Measurements from ENCODE around the gene NOL12.

Gene NOL12
- long read RNA-seq, transcript NOL12-201 (6 exons, 2,854 nt): major isoform, 39 of 102 reads
- long read RNA-seq, transcript NOL12-202 (7 exons, 945 nt): minor isoform, 35 of 102 reads
- long read RNA-seq, partial matches to known transcripts: 3 of 102 reads
- long read RNA-seq, other reads (novel, unspliced or antisense): 23 of 102 reads

- TF ChIP-seq GABPA (IDR thresholded peaks at IDR 0.05; ENCODE audit: low read depth): peak; percentile 98
- TF ChIP-seq SPI1 (IDR thresholded peaks at IDR 0.05; ENCODE audit: borderline replicate concordance, low read depth): 0 out of 2 replicates have a peak, but pooled peaks have one; percentile 52
- peak; percentile 37 for TF ChIP-seq REST (IDR thresholded peaks at IDR 0.05; ENCODE audit: insufficient replicate concordance, low read depth)
- TF ChIP-seq POLR2AphosphoS5 (IDR thresholded peaks at IDR 0.05; ENCODE audit: low read depth): peak; percentile 69; the same call in 1 of the 2 replicates
- TF ChIP-seq CTCF (IDR thresholded peaks at IDR 0.05; ENCODE audit: insufficient read depth, low read length): no peak
- no peaks in the 10 kb centered on the region for H3K27me3 ChIP-seq (ENCODE audit: insufficient read depth, poor library complexity, severe bottlenecking)
- H3K4me3 ChIP-seq (replicated peaks; ENCODE audit: insufficient read depth, low read length): peak within 1 kb of the TSS; percentile 97
- peak within 1 kb of the TSS; percentile 92 for H3K27ac ChIP-seq (replicated peaks)
- DNase-seq (ENCODE audit: low read depth in 1 of 2, low spot score in 1 of 2): peak; percentile 88 to 90
These were observed at the start of gene NOL12 for GRCh38 chr22:37686002-37686982. NOL12 (plus strand) TSS chr22:37686343; CDS start chr22:37686393, 50 bp downstream.

- Histone ChIP-seq H3K27me3 (ENCODE audit: insufficient read depth, poor library complexity, severe bottlenecking) (no peaks in the 10 kb centered on the region), H3K4me3 (replicated peaks; ENCODE audit: insufficient read depth, low read length) (no peak overlapping the region), H3K27ac (replicated peaks) (peak overlapping the region; percentile 87)
- no peak for TF ChIP-seq POLR2AphosphoS5 (IDR thresholded peaks at IDR 0.05; ENCODE audit: low read depth)
- TF ChIP-seq REST (IDR thresholded peaks at IDR 0.05; ENCODE audit: insufficient replicate concordance, low read depth): no peak
- TF ChIP-seq GABPA (IDR thresholded peaks at IDR 0.05; ENCODE audit: low read depth): no peak
- no peak for TF ChIP-seq CTCF (IDR thresholded peaks at IDR 0.05; ENCODE audit: insufficient read depth, low read length)
- TF ChIP-seq SPI1 (IDR thresholded peaks at IDR 0.05; ENCODE audit: borderline replicate concordance, low read depth): no peak
- DNase-seq (ENCODE audit: low read depth in 1 of 2, low spot score in 1 of 2): no peak
These were observed 49.2 kb upstream of the NOL12 start for GRCh38 chr22:37636949-37637273.

- TF ChIP-seq SPI1 (IDR thresholded peaks at IDR 0.05; ENCODE audit: borderline replicate concordance, low read depth): no peak
- no peak for TF ChIP-seq POLR2AphosphoS5 (IDR thresholded peaks at IDR 0.05; ENCODE audit: low read depth)
- TF ChIP-seq REST (IDR thresholded peaks at IDR 0.05; ENCODE audit: insufficient replicate concordance, low read depth): no peak
- no peak for TF ChIP-seq GABPA (IDR thresholded peaks at IDR 0.05; ENCODE audit: low read depth)
- no peak for TF ChIP-seq CTCF (IDR thresholded peaks at IDR 0.05; ENCODE audit: insufficient read depth, low read length)
- no peak overlapping the region for H3K4me3 ChIP-seq (replicated peaks; ENCODE audit: insufficient read depth, low read length)
- H3K27ac ChIP-seq (replicated peaks): peak overlapping the region; percentile 10; the same call in 1 of the 2 replicates
- no peak for DNase-seq (ENCODE audit: low read depth in 1 of 2, low spot score in 1 of 2)
- H3K27me3 ChIP-seq (ENCODE audit: insufficient read depth, poor library complexity, severe bottlenecking): no peaks in the 10 kb centered on the region
These were observed 47.6 kb upstream of the NOL12 start for GRCh38 chr22:37638391-37639069.
